ENCODE data around the gene PF4V1. TPM values are rescaled to one million over a fixed set of nuclear protein-coding genes. Genes with fewer than 3 reads are reported as not detected.

The PF4V1 gene
- total and polyA plus RNA-seq, 2 donors: 0.14 to 0.57 TPM

- H3K27me3 ChIP-seq (ENCODE audit: control insufficient read depth in 2 of 2, insufficient read depth in 1 of 2, low read length in 1 of 2): peaks cover 0 to 10% of the 10 kb centered on the region in 2 donors
- DNase-seq (ENCODE audit: low read depth in 6 of 9, low spot score in 9 of 9): peak in 1 of 9 donors; percentile 23
- H3K4me1 ChIP-seq (ENCODE audit: control insufficient read depth in 2 of 2, insufficient read depth in 2 of 2, low read length in 2 of 2): peaks cover 2 to 10% of the 10 kb centered on the region in 2 donors
- H3K27ac ChIP-seq (ENCODE audit: low read depth in 1 of 2, low read length in 1 of 2): no peak overlapping the region
- no peaks in the 10 kb centered on the region for H3K36me3 ChIP-seq (ENCODE audit: control insufficient read depth in 2 of 2, insufficient read depth in 2 of 2, low read length in 1 of 2)
- H3K4me3 ChIP-seq (ENCODE audit: low read length in 2 of 2): no peak overlapping the region
- no peaks in the 10 kb centered on the region for H3K9me3 ChIP-seq (ENCODE audit: control insufficient read depth in 2 of 2, insufficient read depth in 1 of 2, low read length in 1 of 2)
Observed at GRCh38 chr4:73852771-73853170, 325 bp upstream of the PF4V1 start.

DNA sequence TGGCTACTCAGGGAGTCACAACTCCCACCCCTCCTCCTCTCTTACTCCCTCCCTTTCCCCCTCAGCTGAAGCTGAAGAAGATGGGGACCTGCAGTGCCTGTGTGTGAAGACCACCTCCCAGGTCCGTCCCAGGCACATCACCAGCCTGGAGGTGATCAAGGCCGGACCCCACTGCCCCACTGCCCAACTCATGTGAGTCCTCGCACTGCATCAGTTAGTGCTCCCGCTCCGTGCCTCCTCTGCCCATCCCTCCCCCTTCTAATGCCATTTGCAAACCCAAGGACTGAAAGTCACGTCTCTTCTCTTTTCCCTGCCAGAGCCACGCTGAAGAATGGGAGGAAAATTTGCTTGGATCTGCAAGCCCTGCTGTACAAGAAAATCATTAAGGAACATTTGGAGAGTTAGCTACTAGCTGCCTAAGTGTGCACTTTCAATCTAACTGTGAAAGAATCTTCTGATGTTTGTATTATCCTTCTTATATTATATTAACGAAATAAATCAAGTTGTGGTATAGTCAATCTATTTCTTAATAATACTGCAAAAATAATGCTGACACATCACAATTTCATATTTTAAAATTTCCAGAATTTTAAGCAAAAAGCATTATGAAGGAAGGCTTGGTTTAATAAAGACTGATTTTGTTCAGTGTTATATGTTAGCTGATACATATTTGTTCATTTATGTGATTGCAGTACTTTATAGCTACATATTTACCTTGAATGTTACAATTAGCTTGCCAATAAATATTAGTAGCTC lies 800 bp downstream of the PF4V1 start:
- Histone ChIP-seq H3K9me3 (ENCODE audit: control insufficient read depth in 2 of 2, insufficient read depth in 1 of 2, low read length in 1 of 2) (no peaks in the 10 kb centered on the region), H3K27me3 (ENCODE audit: control insufficient read depth in 2 of 2, insufficient read depth in 1 of 2, low read length in 1 of 2) (peaks cover 0 to 10% of the 10 kb centered on the region in 2 donors), H3K4me1 (ENCODE audit: control insufficient read depth in 2 of 2, insufficient read depth in 2 of 2, low read length in 2 of 2) (peaks cover 2 to 10% of the 10 kb centered on the region in 2 donors), H3K4me3 (ENCODE audit: low read length in 2 of 2) (no peak overlapping the region), H3K27ac (ENCODE audit: low read depth in 1 of 2, low read length in 1 of 2) (no peak overlapping the region), H3K36me3 (ENCODE audit: control insufficient read depth in 2 of 2, insufficient read depth in 2 of 2, low read length in 1 of 2) (no peaks in the 10 kb centered on the region)
- 60% methylated on average over 8 of the region's 8 CpGs for WGBS
- DNase-seq (ENCODE audit: low read depth in 6 of 9, low spot score in 9 of 9): no peak

DNA sequence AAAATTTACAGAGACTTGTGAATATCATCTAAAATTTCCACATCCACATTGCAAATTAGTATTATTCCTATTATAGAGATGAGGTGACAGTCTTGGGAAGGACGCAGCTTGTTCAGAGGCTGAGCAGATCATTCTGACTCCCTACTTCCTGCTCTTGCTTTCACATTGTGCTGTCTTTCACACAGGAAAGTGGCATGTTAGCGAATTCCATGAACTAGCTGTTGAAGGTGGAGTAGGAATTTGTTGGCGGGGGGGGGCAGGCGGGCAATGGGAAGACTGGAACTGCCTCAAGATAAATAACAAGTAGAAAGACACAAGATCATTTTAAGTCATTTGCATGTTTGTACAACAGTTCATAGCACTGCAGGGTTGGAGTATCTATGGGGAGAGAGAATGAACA lies 2.3 kb downstream of the PF4V1 start:
- Histone ChIP-seq H3K4me1 (ENCODE audit: control insufficient read depth in 2 of 2, insufficient read depth in 2 of 2, low read length in 2 of 2) (peaks cover 2 to 10% of the 10 kb centered on the region in 2 donors), H3K4me3 (ENCODE audit: low read length in 2 of 2) (no peak overlapping the region), H3K9me3 (ENCODE audit: control insufficient read depth in 2 of 2, insufficient read depth in 1 of 2, low read length in 1 of 2) (no peaks in the 10 kb centered on the region), H3K27ac (ENCODE audit: low read depth in 1 of 2, low read length in 1 of 2) (no peak overlapping the region), H3K27me3 (ENCODE audit: control insufficient read depth in 2 of 2, insufficient read depth in 1 of 2, low read length in 1 of 2) (peaks cover 0 to 10% of the 10 kb centered on the region in 2 donors), H3K36me3 (ENCODE audit: control insufficient read depth in 2 of 2, insufficient read depth in 2 of 2, low read length in 1 of 2) (no peaks in the 10 kb centered on the region)
- no peak for DNase-seq (ENCODE audit: low read depth in 6 of 9, low spot score in 9 of 9)
- WGBS: 95% methylated on average over 4 of the region's 4 CpGs

- DNase-seq (ENCODE audit: low read depth in 6 of 9, low spot score in 9 of 9): no peak
- Histone ChIP-seq H3K4me3 (ENCODE audit: low read length in 2 of 2) (no peak overlapping the region), H3K4me1 (ENCODE audit: control insufficient read depth in 2 of 2, insufficient read depth in 2 of 2, low read length in 2 of 2) (peaks cover 2 to 10% of the 10 kb centered on the region in 2 donors), H3K27me3 (ENCODE audit: control insufficient read depth in 2 of 2, insufficient read depth in 1 of 2, low read length in 1 of 2) (peaks cover 0 to 10% of the 10 kb centered on the region in 2 donors), H3K36me3 (ENCODE audit: control insufficient read depth in 2 of 2, insufficient read depth in 2 of 2, low read length in 1 of 2) (no peaks in the 10 kb centered on the region), H3K27ac (ENCODE audit: low read depth in 1 of 2, low read length in 1 of 2) (no peak overlapping the region), H3K9me3 (ENCODE audit: control insufficient read depth in 2 of 2, insufficient read depth in 1 of 2, low read length in 1 of 2) (no peaks in the 10 kb centered on the region)
Observed at GRCh38 chr4:73856518-73856917, 3.4 kb downstream of the PF4V1 start.

- no peak overlapping the region for H3K27ac ChIP-seq (ENCODE audit: low read depth in 1 of 2, low read length in 1 of 2)
- H3K27me3 ChIP-seq (ENCODE audit: control insufficient read depth in 2 of 2, insufficient read depth in 1 of 2, low read length in 1 of 2): no peaks in the 10 kb centered on the region
- H3K4me1 ChIP-seq (ENCODE audit: control insufficient read depth in 2 of 2, insufficient read depth in 2 of 2, low read length in 2 of 2): peaks cover 0 to 5% of the 10 kb centered on the region in 2 donors
- H3K4me3 ChIP-seq (ENCODE audit: low read length in 2 of 2): no peak overlapping the region
- no peaks in the 10 kb centered on the region for H3K9me3 ChIP-seq (ENCODE audit: control insufficient read depth in 2 of 2, insufficient read depth in 1 of 2, low read length in 1 of 2)
- DNase-seq (ENCODE audit: low read depth in 6 of 9, low spot score in 9 of 9): no peak
- no peaks in the 10 kb centered on the region for H3K36me3 ChIP-seq (ENCODE audit: control insufficient read depth in 2 of 2, insufficient read depth in 2 of 2, low read length in 1 of 2)
Observed at GRCh38 chr4:73859614-73860088, 6.6 kb downstream of the PF4V1 start.

DNA sequence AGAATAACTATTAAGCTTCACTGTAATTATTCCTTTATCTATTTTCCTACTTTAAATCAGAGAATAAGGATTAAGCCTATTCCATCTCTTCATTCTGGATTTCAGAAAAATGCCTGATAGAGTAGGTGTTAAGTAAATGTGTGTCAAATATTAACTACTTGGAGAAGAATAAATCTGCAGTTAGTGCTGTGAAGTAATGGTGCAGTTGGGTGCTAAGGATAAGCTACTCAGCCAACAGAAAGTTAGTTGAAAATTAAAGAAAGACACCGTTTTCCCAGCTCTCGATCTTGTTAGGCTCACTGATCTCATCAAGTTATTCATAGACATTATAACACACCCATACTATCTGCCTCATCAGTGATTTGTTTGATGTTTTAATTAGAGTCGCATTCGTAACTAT lies 7.1 kb downstream of the PF4V1 start:
- Histone ChIP-seq H3K4me1 (ENCODE audit: control insufficient read depth in 2 of 2, insufficient read depth in 2 of 2, low read length in 2 of 2) (peaks cover 0 to 5% of the 10 kb centered on the region in 2 donors), H3K9me3 (ENCODE audit: control insufficient read depth in 2 of 2, insufficient read depth in 1 of 2, low read length in 1 of 2) (no peaks in the 10 kb centered on the region), H3K4me3 (ENCODE audit: low read length in 2 of 2) (no peak overlapping the region), H3K27me3 (ENCODE audit: control insufficient read depth in 2 of 2, insufficient read depth in 1 of 2, low read length in 1 of 2) (no peaks in the 10 kb centered on the region), H3K27ac (ENCODE audit: low read depth in 1 of 2, low read length in 1 of 2) (no peak overlapping the region), H3K36me3 (ENCODE audit: control insufficient read depth in 2 of 2, insufficient read depth in 2 of 2, low read length in 1 of 2) (no peaks in the 10 kb centered on the region)
- WGBS: 71% methylated on average over 4 of the region's 4 CpGs
- no peak for DNase-seq (ENCODE audit: low read depth in 6 of 9, low spot score in 9 of 9)

DNA sequence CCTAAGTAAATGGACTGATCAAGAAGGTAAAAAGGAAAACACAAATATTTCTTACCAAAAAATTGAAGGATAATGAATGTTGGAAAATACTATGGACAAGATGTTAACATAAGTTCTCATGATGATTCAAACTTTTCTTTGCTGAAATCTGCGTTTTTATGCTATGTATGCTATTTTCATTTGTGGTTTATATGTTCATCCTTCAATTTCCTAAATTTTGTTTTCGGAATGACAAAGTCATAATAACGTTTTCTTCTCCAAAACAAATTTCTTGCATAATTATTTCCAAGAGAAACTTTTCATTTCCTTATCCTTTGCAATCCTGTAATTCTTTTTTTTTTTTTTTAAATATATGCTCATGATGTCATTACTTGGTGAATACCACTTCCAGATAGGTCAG lies 7.8 kb downstream of the PF4V1 start:
- Histone ChIP-seq H3K4me3 (ENCODE audit: low read length in 2 of 2) (no peak overlapping the region), H3K9me3 (ENCODE audit: control insufficient read depth in 2 of 2, insufficient read depth in 1 of 2, low read length in 1 of 2) (no peaks in the 10 kb centered on the region), H3K27ac (ENCODE audit: low read depth in 1 of 2, low read length in 1 of 2) (no peak overlapping the region), H3K36me3 (ENCODE audit: control insufficient read depth in 2 of 2, insufficient read depth in 2 of 2, low read length in 1 of 2) (no peaks in the 10 kb centered on the region), H3K4me1 (ENCODE audit: control insufficient read depth in 2 of 2, insufficient read depth in 2 of 2, low read length in 2 of 2) (peaks cover 0 to 5% of the 10 kb centered on the region in 2 donors), H3K27me3 (ENCODE audit: control insufficient read depth in 2 of 2, insufficient read depth in 1 of 2, low read length in 1 of 2) (no peaks in the 10 kb centered on the region)
- no peak for DNase-seq (ENCODE audit: low read depth in 6 of 9, low spot score in 9 of 9)
- WGBS: 98% methylated on average over 3 of the region's 3 CpGs

- Histone ChIP-seq H3K36me3 (ENCODE audit: control insufficient read depth in 2 of 2, insufficient read depth in 2 of 2, low read length in 1 of 2) (no peaks in the 10 kb centered on the region), H3K4me1 (ENCODE audit: control insufficient read depth in 2 of 2, insufficient read depth in 2 of 2, low read length in 2 of 2) (peaks cover 0 to 5% of the 10 kb centered on the region in 2 donors), H3K27me3 (ENCODE audit: control insufficient read depth in 2 of 2, insufficient read depth in 1 of 2, low read length in 1 of 2) (no peaks in the 10 kb centered on the region), H3K4me3 (ENCODE audit: low read length in 2 of 2) (no peak overlapping the region), H3K27ac (ENCODE audit: low read depth in 1 of 2, low read length in 1 of 2) (no peak overlapping the region), H3K9me3 (ENCODE audit: control insufficient read depth in 2 of 2, insufficient read depth in 1 of 2, low read length in 1 of 2) (no peaks in the 10 kb centered on the region)
- WGBS: 96% methylated on average over 1 of the region's 1 CpG
- DNase-seq (ENCODE audit: low read depth in 6 of 9, low spot score in 9 of 9): no peak
Observed at GRCh38 chr4:73862322-73862721, 9.2 kb downstream of the PF4V1 start.

DNA sequence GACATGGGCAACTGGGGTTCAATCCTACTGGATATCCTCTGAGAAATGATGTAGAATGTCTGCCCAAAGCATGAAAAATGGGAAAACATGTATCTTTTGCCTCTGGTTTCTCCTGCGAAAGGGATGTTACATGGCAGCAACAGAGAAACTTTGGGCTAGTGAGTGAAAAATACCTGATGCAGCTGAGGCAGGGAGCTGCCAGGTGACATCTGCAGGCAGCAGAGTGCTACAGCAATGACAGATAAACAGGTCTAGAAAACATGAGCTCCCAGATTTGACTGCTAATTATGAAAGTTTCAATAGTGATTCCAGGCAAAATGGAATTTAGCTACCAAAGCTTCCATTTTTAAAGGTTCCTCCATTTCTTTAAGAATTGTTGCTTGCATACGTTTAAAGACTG lies 11.3 kb downstream of the PF4V1 start:
- no peak overlapping the region for H3K27ac ChIP-seq (ENCODE audit: low read depth in 1 of 2, low read length in 1 of 2)
- WGBS: 91% methylated on average over 2 of the region's 2 CpGs

More for the DNA sequence above, 11.3 kb downstream of the PF4V1 start:
- no peak overlapping the region for H3K4me3 ChIP-seq (ENCODE audit: low read length in 2 of 2)
- no peaks in the 10 kb centered on the region for H3K36me3 ChIP-seq (ENCODE audit: control insufficient read depth in 2 of 2, insufficient read depth in 2 of 2, low read length in 1 of 2)
- DNase-seq (ENCODE audit: low read depth in 6 of 9, low spot score in 9 of 9): peak in 4 of 9 donors; percentile 29 to 66 (median 45)
- peaks cover 0 to 15% of the 10 kb centered on the region in 2 donors for H3K27me3 ChIP-seq (ENCODE audit: control insufficient read depth in 2 of 2, insufficient read depth in 1 of 2, low read length in 1 of 2)
- H3K4me1 ChIP-seq (ENCODE audit: control insufficient read depth in 2 of 2, insufficient read depth in 2 of 2, low read length in 2 of 2): peaks cover 0 to 12% of the 10 kb centered on the region in 2 donors
- H3K9me3 ChIP-seq (ENCODE audit: control insufficient read depth in 2 of 2, insufficient read depth in 1 of 2, low read length in 1 of 2): no peaks in the 10 kb centered on the region
